Measurements from ENCODE around the gene C16orf89. TPM values are rescaled to one million over a fixed set of nuclear protein-coding genes. Genes with fewer than 3 reads are reported as not detected.

Gene C16orf89
- total and polyA plus RNA-seq, 10 of the 15 experiments (the other 5 are each of a cell fraction or from before 2014, with no cell fraction given), result not detected

DNA sequence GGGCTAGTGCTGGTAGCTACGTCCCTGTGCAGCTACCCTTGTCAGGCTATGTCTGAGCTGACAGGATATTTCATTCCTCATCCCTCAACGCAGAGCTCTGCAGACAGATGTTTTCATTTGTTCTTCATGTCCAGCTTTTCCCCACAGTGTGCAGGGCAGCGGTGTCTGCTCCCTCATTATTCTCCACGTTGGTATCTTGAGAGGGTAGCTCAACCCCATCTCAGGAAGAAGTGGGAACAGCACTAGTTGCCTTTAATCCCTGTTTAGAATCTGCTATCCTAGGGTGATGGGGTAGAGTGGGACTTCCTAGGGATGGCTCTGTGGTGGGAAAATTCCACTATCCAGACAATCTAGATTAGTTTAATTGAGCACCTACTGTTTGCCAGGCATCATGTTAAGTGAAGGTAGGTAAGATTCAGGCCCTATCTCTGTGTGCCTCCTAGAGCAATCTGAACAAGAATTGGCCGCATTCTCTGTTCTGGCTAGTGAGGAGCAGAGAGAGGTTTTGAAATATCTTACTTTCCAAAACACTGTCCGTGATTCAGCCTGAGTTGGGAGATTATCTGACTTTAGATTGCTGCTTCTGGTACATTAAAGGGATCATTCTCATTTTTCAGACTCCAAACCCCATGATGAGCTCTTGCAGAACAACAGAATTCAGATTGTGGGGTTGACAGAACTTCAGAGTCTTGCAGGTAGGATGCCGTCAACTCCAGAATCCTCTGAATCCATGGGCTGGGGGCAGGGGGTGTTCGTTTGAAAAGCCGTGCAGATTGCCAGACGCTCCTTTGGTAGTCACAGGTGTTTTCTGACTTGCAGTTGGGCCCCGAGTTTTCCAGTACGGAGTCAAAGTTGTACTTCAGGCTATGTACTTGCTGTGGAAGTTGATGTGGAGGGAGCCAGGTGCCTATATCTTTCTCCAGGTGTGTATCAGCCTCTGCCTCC, 6.8 kb upstream of the C16orf89 start:
- peaks cover 14% of the 10 kb centered on the region for H3K4me1 ChIP-seq (ENCODE audit: control insufficient read depth, insufficient read depth, low read length)
- ATAC-seq (no peak; the same call in 2 of the 3 replicates), DNase-seq (ENCODE audit: low read depth, low spot score) (no peak), FAIRE-seq (no peak)
- peak overlapping the region; percentile 69 for H3K4me2 ChIP-seq (ENCODE audit: control insufficient read depth, insufficient read depth)
- H4K20me1 ChIP-seq (ENCODE audit: control insufficient read depth, insufficient read depth), result no peaks in the 10 kb centered on the region
- peak overlapping the region; percentile 95 for H2AFZ ChIP-seq (ENCODE audit: control insufficient read depth, low read depth, low read length)
- BruUV-seq (replicated peaks), result no TSS peak
- no peaks in the 10 kb centered on the region for H3K27me3 ChIP-seq (replicated peaks in 1 of 2; ENCODE audit: control insufficient read depth in 2 of 2, insufficient read depth in 2 of 2, low read length in 1 of 2)
- ChIA-PET RAD21 (ENCODE audit: unreplicated experiment) (no interaction called here), POLR2A (interaction anchor here (1.0 kb wide), 1 partner anchor 95 kb away, joined by 3 read pairs; no protein-coding TSS in a partner anchor), SMC1A (ENCODE audit: uncharacterized antibody, unreplicated experiment) (interaction anchor here (0.9 to 1.7 kb wide), 3 partner anchors 10 to 38 kb away, joined by 3 to 6 read pairs (median 4); no protein-coding TSS in a partner anchor), CTCF (interaction anchor here (0.7 to 2.0 kb wide), 3 partner anchors 12 to 20 kb away, joined by 3 to 8 read pairs (median 5); no protein-coding TSS in a partner anchor)
- 65% methylated on average over 12 of the region's 12 CpGs for WGBS (ENCODE audit: insufficient coverage, insufficient replicate concordance, low lambda C conversion rate, missing lambda C conversion rate)
- H3K9ac ChIP-seq (ENCODE audit: control insufficient read depth, insufficient read depth, low read length), result peak overlapping the region; percentile 81
- TF ChIP-seq RB1 (IDR thresholded peaks at IDR 0.05; ENCODE audit: borderline replicate concordance), result no peak
- TF ChIP-seq CHD2 (IDR thresholded peaks at IDR 0.05; ENCODE audit: borderline replicate concordance, low read depth, low read length), result no peak
- TF ChIP-seq, protein P1, sequence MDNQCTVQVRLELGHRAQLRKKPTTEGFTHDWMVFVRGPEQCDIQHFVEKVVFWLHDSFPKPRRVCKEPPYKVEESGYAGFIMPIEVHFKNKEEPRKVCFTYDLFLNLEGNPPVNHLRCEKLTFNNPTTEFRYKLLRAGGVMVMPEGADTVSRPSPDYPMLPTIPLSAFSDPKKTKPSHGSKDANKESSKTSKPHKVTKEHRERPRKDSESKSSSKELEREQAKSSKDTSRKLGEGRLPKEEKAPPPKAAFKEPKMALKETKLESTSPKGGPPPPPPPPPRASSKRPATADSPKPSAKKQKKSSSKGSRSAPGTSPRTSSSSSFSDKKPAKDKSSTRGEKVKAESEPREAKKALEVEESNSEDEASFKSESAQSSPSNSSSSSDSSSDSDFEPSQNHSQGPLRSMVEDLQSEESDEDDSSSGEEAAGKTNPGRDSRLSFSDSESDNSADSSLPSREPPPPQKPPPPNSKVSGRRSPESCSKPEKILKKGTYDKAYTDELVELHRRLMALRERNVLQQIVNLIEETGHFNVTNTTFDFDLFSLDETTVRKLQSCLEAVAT (IDR thresholded peaks at IDR 0.05), result no peak
- TF ChIP-seq, protein P2, sequence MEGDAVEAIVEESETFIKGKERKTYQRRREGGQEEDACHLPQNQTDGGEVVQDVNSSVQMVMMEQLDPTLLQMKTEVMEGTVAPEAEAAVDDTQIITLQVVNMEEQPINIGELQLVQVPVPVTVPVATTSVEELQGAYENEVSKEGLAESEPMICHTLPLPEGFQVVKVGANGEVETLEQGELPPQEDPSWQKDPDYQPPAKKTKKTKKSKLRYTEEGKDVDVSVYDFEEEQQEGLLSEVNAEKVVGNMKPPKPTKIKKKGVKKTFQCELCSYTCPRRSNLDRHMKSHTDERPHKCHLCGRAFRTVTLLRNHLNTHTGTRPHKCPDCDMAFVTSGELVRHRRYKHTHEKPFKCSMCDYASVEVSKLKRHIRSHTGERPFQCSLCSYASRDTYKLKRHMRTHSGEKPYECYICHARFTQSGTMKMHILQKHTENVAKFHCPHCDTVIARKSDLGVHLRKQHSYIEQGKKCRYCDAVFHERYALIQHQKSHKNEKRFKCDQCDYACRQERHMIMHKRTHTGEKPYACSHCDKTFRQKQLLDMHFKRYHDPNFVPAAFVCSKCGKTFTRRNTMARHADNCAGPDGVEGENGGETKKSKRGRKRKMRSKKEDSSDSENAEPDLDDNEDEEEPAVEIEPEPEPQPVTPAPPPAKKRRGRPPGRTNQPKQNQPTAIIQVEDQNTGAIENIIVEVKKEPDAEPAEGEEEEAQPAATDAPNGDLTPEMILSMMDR (IDR thresholded peaks at IDR 0.05 in 2 of 3, conservative IDR thresholded peaks at IDR 0.05 in 1 of 3; ENCODE audit: control insufficient read depth in 2 of 3, extremely low read depth in 1 of 3, insufficient read depth in 1 of 3, low read depth in 3 of 3, low read length in 3 of 3), result no peak
- TF ChIP-seq, protein P3, sequence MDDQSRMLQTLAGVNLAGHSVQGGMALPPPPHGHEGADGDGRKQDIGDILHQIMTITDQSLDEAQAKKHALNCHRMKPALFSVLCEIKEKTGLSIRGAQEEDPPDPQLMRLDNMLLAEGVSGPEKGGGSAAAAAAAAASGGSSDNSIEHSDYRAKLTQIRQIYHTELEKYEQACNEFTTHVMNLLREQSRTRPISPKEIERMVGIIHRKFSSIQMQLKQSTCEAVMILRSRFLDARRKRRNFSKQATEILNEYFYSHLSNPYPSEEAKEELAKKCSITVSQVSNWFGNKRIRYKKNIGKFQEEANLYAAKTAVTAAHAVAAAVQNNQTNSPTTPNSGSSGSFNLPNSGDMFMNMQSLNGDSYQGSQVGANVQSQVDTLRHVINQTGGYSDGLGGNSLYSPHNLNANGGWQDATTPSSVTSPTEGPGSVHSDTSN (IDR thresholded peaks at IDR 0.05; ENCODE audit: insufficient replicate concordance, low read depth, low read length), result no peak
- TF ChIP-seq LARP7 (IDR thresholded peaks at IDR 0.05), result no peak
- no peak for TF ChIP-seq RCOR1 (conservative IDR thresholded peaks at IDR 0.05; ENCODE audit: low read depth, low read length)
- TF ChIP-seq TAF1 (IDR thresholded peaks at IDR 0.05; ENCODE audit: borderline replicate concordance, low read depth, low read length), result no peak
- peak overlapping the region; percentile 87 for H3K4me3 ChIP-seq
- peaks cover 5% of the 10 kb centered on the region in 2 experiments; a peak in 3 of 4 replicates for H3K36me3 ChIP-seq (ENCODE audit: control insufficient read depth in 2 of 2, insufficient read depth in 2 of 2, low read length in 1 of 2)
- no peaks in the 10 kb centered on the region; the same call in 2 of the 3 replicates for H3K9me3 ChIP-seq (replicated peaks; ENCODE audit: control insufficient read depth, insufficient read depth, low read length)
- H3K79me2 ChIP-seq (ENCODE audit: control insufficient read depth, insufficient read depth, low read length), result peaks cover 10% of the 10 kb centered on the region
- intact Hi-C loops (cut with micrococcal nuclease; ENCODE audit: unreplicated experiment), result no loop called here
- H3K27ac ChIP-seq (ENCODE audit: control insufficient read depth, insufficient read depth), result peak overlapping the region; percentile 75
- in situ Hi-C loops (cut with MboI), result no loop called here

Data from GM12878 (cell line).